T-helper 2 cell treated with Interferon-gamma antibody and Interleukin-4, amounts not matched to agents 100 ng/mL and 5 ng/mL, for 36 hours (primary cell): ENCODE results near the gene SNCA. TPM values are rescaled to one million over a fixed set of nuclear protein-coding genes. Genes with fewer than 3 reads are reported as not detected.

Source experiments
- intact Hi-C: fragments of 100-400 bp; cut with micrococcal nuclease; formaldehyde crosslinking; loops from one replicate; pipeline ENCODE4 v1.15.1; 2023
- total RNA-seq: library from RNA; stranded (reverse); gene quantifications from 2 replicates; pipeline ENCODE4 v1.2.3, GENCODE V29; 2022

The SNCA gene
- total RNA-seq, 1 donor from 2014 or later: 4.6 TPM

GRCh38 chr4:89821612-89822011 is 15.3 kb downstream of the SNCA start:
- intact Hi-C loops: no loop called here

- intact Hi-C loops: no loop called here
Observed at GRCh38 chr4:89820010-89820409, 17.0 kb downstream of the SNCA start.

- intact Hi-C loops: no loop called here
Observed at GRCh38 chr4:89814362-89814761, 22.6 kb downstream of the SNCA start.

GRCh38 chr4:89813197-89813596 is 23.8 kb downstream of the SNCA start:
- intact Hi-C loops: no loop called here

- intact Hi-C loops: no loop called here
Observed at GRCh38 chr4:89807441-89808140, 29.4 kb downstream of the SNCA start.

DNA sequence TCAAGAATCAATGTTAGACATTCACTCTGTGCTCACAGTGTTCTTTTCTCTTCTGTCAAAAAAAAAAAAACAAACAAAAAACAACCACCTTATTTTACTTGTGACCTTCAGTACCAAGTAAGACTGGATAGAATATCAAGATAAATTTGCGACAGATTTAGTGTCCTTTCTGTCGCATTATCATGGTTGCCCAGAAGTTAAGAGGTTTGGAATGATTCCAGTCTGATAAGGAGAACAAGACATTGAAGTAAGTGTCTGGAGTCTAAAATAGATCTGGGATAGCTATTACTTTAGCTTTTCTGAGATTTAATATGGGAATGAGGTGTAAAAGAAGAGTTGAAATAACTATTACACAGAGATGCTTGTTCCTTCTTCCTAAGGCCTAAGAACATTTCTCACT is 31.7 kb downstream of the SNCA start:
- intact Hi-C loops: no loop called here

- intact Hi-C loops: no loop called here
Observed at GRCh38 chr4:89803915-89804314, 33.0 kb downstream of the SNCA start.

- intact Hi-C loops: no loop called here
Observed at GRCh38 chr4:89803036-89803435, 33.9 kb downstream of the SNCA start.

- intact Hi-C loops: no loop called here
Observed at GRCh38 chr4:89800527-89801103, 36.3 kb downstream of the SNCA start.

DNA sequence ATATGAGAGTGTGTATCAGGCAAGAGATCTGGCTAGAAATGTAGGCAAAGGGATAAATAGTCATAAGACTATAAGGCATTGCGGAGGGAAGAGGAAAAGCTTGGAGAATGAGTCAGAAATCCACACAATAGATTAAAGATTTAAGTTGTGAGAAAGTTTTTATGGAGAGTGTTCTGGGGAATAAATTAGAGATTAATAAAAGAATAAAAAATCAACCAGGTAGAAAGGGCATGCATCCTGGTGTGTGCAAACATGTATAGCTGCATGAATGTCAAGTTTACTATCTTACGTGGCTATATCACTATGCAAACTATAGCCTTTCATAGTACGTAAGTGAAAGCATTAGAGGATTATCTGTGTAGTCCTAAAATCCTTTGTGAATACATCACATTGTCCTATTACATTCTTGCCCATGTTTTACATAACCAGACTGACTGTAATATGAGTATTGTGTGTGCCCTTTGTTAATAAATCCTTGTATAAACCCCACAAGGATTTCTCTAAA is 36.9 kb downstream of the SNCA start:
- intact Hi-C loops: no loop called here

DNA sequence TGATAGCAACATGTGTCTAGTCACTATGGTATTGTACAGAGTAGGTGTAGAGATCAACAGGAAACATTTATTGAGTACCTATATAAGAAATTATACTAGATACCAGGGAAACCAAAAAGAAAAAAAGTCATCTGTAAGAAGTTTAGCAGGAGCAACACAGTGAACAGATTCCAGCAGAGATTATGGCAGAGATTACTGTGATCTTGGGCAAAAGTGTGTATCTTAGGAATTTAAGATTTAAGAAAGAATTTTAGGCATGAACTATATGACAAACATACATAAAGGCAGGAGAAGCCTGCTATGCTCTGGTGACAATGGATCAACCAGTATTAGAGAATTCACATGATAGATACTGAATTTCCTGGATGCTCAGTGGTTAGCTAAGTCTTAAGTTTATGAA is 37.9 kb downstream of the SNCA start:
- intact Hi-C loops: no loop called here

DNA sequence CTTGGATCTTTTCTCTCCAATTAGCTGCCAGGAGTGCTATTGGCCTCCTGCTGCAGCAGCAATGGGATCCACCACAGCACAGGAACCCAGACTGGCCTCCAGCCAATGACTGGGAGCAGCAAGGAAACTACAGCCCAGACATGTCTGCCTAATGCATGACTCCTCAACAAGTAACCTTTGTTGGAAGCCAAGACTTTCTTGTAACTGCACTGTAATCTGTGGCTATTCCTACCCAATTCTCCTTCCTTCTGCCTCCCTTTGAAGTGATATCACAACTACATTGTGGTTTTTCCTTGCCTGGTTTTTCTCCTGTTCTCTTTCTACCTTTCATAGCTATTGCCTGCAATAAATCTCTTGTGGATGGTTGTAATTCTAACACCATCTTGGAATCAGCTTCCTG is 39.8 kb downstream of the SNCA start:
- intact Hi-C loops: no loop called here

GRCh38 chr4:89788206-89789072 is 48.5 kb downstream of the SNCA start:
- intact Hi-C loops: no loop called here

- intact Hi-C loops: no loop called here
Observed at GRCh38 chr4:89784686-89785231, 52.2 kb downstream of the SNCA start.

- intact Hi-C loops: no loop called here
Observed at GRCh38 chr4:89781321-89781720, 55.6 kb downstream of the SNCA start.

DNA sequence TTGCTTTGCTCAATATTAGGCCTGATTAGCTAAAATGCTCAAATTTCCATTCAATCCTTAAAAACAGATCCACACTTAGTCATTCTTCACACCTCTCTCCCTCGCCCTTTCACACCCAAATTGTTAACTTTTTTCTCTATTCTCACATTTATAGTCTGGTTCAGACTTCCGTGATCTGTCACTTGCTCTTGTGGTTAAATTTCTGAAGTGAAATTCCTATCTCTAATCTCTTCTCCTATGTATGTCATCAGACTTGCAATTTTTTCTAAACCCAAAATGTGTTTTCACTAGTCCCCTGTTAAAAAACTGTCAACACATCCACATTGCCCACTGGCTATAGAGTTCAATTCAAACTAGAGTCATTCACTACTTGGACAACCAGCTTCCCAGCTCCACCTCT is 63.2 kb downstream of the SNCA start:
- intact Hi-C loops: no loop called here

DNA sequence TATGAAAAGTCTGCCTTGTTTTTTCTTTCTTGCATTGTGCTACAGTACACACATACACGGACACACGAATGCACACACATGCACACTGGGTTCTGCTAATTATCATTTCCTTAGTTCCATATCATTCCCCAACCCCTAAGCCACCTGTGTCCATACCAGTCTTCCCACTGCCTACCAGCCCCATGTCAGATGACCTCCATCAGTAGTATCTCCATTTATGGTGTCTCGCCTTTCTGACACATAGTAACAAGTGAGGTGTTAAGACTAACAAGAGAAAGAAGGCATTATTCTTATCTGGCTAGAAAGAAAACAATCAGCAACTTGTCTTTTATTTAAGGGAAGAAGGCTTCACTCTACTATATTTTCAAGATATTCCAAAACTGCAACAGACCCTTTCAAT is 67.1 kb downstream of the SNCA start:
- intact Hi-C loops: no loop called here

DNA sequence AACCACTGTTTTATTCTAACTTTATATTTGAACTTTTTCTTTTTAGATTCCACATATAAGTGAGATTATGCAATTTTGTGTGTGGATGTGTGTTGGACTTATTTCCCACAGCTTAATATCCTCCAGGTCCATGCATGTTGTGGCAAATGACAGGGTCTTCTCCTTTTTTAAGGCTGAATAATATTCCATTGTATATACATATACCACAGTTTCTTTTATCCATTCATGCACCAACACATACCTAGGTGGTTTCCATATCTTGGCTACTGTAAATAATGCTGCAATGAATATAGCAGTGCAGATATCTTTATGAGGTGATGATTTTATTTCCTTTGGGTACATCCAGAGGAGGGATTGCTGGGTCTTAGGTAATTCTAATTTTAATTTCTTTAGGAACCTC is 69.0 kb downstream of the SNCA start:
- intact Hi-C loops: no loop called here

DNA sequence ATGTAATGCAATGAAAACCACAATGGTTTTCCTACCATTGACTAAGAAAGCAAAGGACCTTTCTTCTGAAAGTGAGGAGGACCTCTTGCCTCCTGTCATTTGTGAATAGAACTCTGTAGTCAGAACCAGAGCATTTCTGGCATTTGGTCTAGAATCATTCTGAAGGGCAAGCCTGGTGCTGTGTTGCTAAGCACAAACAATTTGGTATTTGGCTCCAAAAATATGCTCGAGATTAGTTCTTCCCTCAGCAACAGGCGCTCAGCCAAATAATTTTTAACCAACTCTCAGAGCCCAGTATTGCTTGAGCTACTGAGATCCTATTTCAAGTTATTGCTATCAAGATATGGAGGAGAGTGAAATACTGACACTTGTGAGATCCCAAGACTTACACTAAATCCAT is 71.0 kb downstream of the SNCA start:
- intact Hi-C loops: no loop called here

DNA sequence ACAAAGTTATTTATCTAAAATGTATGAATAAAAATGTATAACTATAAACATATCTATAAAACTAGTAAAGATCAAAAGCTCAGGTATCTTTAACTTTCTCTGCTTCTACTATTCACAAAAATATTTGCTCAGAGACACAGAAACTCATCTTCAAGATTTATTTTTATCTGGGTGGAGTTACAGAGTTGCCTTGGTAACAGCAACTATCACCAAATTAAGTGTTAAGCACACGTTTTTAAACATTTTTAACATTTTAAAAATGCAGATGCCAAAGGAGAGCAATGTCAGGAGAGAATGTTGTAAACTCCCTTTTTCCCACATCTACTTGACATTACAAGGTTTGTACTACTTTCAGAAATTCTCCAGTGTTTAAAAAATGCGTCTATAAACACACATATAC is 71.4 kb downstream of the SNCA start:
- intact Hi-C loops: no loop called here

- intact Hi-C loops: no loop called here
Observed at GRCh38 chr4:89762311-89762710, 74.7 kb downstream of the SNCA start.

GRCh38 chr4:89759426-89759825 is 77.5 kb downstream of the SNCA start:
- intact Hi-C loops: no loop called here
